GM18505 (cell line): ENCODE measurements around the gene PAK4.

Experiments used
- ATAC-seq: cut with Tn5 transposase; IDR thresholded peaks from one replicate; pipeline ENCODE4 v1.9.1; 2021; ENCODE audit not compliant: unreplicated experiment
- POLR2A ChIP-seq: IDR thresholded peaks from 4 replicates; pipeline ENCODE4 v1.6.1; 2011; ENCODE audit warnings: borderline replicate concordance; ENCODE audit not compliant: insufficient read depth, insufficient read length; ENCODE audit errors: extremely low read depth

The PAK4 gene

GRCh38 chr19:39155741-39156140 is 30.2 kb downstream of the PAK4 start:
- TF ChIP-seq POLR2A, result no peak

GRCh38 chr19:39156326-39157230 is 31.0 kb downstream of the PAK4 start:
- TF ChIP-seq POLR2A, result no peak
- ATAC-seq, result no peak

More at GRCh38 chr19:39155741-39156140, 30.2 kb downstream of the PAK4 start:
- ATAC-seq, result no peak

- no peak for TF ChIP-seq POLR2A
- no peak for ATAC-seq
These were observed 31.9 kb downstream of the PAK4 start for GRCh38 chr19:39157275-39157996.

GRCh38 chr19:39157997-39158389 is 32.4 kb downstream of the PAK4 start:
- TF ChIP-seq POLR2A, result no peak
- ATAC-seq, result no peak

- no peak for ATAC-seq
- no peak for TF ChIP-seq POLR2A
These were observed 33.2 kb downstream of the PAK4 start for GRCh38 chr19:39158646-39159260.

GRCh38 chr19:39160523-39160861 is 34.9 kb downstream of the PAK4 start:
- ATAC-seq, result no peak
- TF ChIP-seq POLR2A, result no peak

GRCh38 chr19:39160889-39161672 is 35.5 kb downstream of the PAK4 start:
- no peak for TF ChIP-seq POLR2A
- ATAC-seq, result no peak

GRCh38 chr19:39162441-39163043 is 37.0 kb downstream of the PAK4 start:
- ATAC-seq, result no peak
- no peak for TF ChIP-seq POLR2A

- no peak for ATAC-seq
- TF ChIP-seq POLR2A, result no peak
These were observed 38.0 kb downstream of the PAK4 start for GRCh38 chr19:39163621-39164020.

- TF ChIP-seq POLR2A, result no peak
- ATAC-seq, result no peak
These were observed 38.7 kb downstream of the PAK4 start for GRCh38 chr19:39164289-39164688.

GRCh38 chr19:39165857-39166256 is 40.3 kb downstream of the PAK4 start:
- ATAC-seq, result no peak
- TF ChIP-seq POLR2A, result no peak

GRCh38 chr19:39166571-39167391 is 41.2 kb downstream of the PAK4 start:
- no peak for ATAC-seq
- TF ChIP-seq POLR2A, result no peak
